ENCODE results near the gene GPR107. TPM values are rescaled to one million over a fixed set of nuclear protein-coding genes. Genes with fewer than 3 reads are reported as not detected.
A peak's percentile ranks its signal among the peaks of the same experiment; 100 is the strongest.
"Not testable (repeated sequence)": the region's sequence is repeated elsewhere in the genome, so short reads cannot be mapped to it uniquely, and the experiment has no call there.

Gene GPR107
- 45.1 and 62.4 TPM in 2 replicates for polyA plus RNA-seq (2011; rRNA removed)
- polyA plus RNA-seq (2012; cell fraction: cytosol; rRNA removed) = 10.7 and 13.8 TPM in 2 replicates
- 13.7 and 18.7 TPM in 2 replicates for polyA plus RNA-seq (2012; cell fraction: nucleus; rRNA removed)
- polyA plus RNA-seq (2017; fragmentation: RNase III; extraction: RNeasy Plus Mini Kit Qiagen cat#74134 plus additional on column Dnase treatment) = 28.1 to 30.1 TPM (median 28.2 TPM) in 3 replicates
- polyA minus RNA-seq (2011; rRNA and poly(A)+ RNA removed) = 29.6 and 51.4 TPM in 2 replicates

GRCh38 chr9:130053504-130054324 is at the start of gene GPR107:
Gene GPR107, plus strand, starts transcription at chr9:130053906. Its CDS starts 27 bp downstream, at chr9:130053933.
- no peaks in the 10 kb centered on the region for H3K9me3 ChIP-seq
- peak within 1 kb of the TSS; percentile 100 for H3K4me2 ChIP-seq
- ATAC-seq (peak; percentile 98 to 99), DNase-seq (ENCODE audit: low read depth in 1 of 2, low spot score in 1 of 2) (peak; percentile 67 to 92), FAIRE-seq (no peak)
- ChIA-PET CTCF (interaction anchor here (1.5 to 2.1 kb wide), 2 partner anchors 9 to 167 kb away, joined by 3 to 6 read pairs; no protein-coding TSS in a partner anchor), POLR2A (interaction anchor here (1.2 to 2.1 kb wide), 3 partner anchors 10 to 166 kb away, joined by 4 to 28 read pairs (median 4); partner anchors contain the start of gene FNBP1)
- TF ChIP-seq JUNB (IDR thresholded peaks at IDR 0.05) = no peak
- peak; percentile 73 for TF ChIP-seq KDM5A (IDR thresholded peaks at IDR 0.05)
- no peak for TF ChIP-seq TFCP2L1 (CRISPR knock-in tag; IDR thresholded peaks at IDR 0.05)
- TF ChIP-seq MAZ (IDR thresholded peaks at IDR 0.05; ENCODE audit: borderline replicate concordance, low read depth, low read length) = no peak
- peak; percentile 83 for TF ChIP-seq POLR2A (IDR thresholded peaks at IDR 0.05; ENCODE audit: low read length)
- 0 out of 2 replicates have a peak, but pooled peaks have one; percentile 44 for TF ChIP-seq PBX3 (IDR thresholded peaks at IDR 0.05)
- TF ChIP-seq, protein P1, sequence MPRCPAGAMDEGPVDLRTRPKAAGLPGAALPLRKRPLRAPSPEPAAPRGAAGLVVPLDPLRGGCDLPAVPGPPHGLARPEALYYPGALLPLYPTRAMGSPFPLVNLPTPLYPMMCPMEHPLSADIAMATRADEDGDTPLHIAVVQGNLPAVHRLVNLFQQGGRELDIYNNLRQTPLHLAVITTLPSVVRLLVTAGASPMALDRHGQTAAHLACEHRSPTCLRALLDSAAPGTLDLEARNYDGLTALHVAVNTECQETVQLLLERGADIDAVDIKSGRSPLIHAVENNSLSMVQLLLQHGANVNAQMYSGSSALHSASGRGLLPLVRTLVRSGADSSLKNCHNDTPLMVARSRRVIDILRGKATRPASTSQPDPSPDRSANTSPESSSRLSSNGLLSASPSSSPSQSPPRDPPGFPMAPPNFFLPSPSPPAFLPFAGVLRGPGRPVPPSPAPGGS (IDR thresholded peaks at IDR 0.05) = peak; percentile 83; the same call in 2 of the 3 replicates
- no peak for TF ChIP-seq FOXS1 (CRISPR knock-in tag; IDR thresholded peaks at IDR 0.05)
- TF ChIP-seq EHF (CRISPR knock-in tag; IDR thresholded peaks at IDR 0.05) = no peak
- peak; percentile 58 to 90; a peak in 4 of 5 replicates for TF ChIP-seq JUN (IDR thresholded peaks at IDR 0.05)
- no peak for TF ChIP-seq USF2 (IDR thresholded peaks at IDR 0.05)
- TF ChIP-seq TP53 (CRISPR knock-in tag; IDR thresholded peaks at IDR 0.05) = no peak
- TF ChIP-seq, protein P2, sequence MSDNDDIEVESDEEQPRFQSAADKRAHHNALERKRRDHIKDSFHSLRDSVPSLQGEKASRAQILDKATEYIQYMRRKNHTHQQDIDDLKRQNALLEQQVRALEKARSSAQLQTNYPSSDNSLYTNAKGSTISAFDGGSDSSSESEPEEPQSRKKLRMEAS (IDR thresholded peaks at IDR 0.05) = 0 out of 2 replicates have a peak, but pooled peaks have one; percentile 14
- peak; percentile 82 for TF ChIP-seq PHF8 (IDR thresholded peaks at IDR 0.05; ENCODE audit: borderline replicate concordance, low read depth)
- peak within 1 kb of the TSS; percentile 92 to 97 for H3K27ac ChIP-seq
- peaks cover 17% of the 10 kb centered on the region for H3K4me1 ChIP-seq
- 2% methylated on average over 33 of the region's 64 CpGs for WGBS (ENCODE audit: missing lambda C conversion rate)
- H3K4me3 ChIP-seq = peak within 1 kb of the TSS; percentile 67

- Histone ChIP-seq H3K9me3 (no peaks in the 10 kb centered on the region), H3K4me3 (no peak overlapping the region), H3K4me1 (no peaks in the 10 kb centered on the region), H3K27ac (no peak overlapping the region), H3K4me2 (no peak overlapping the region)
- FAIRE-seq (no peak), ATAC-seq (no peak), DNase-seq (ENCODE audit: low read depth in 1 of 2, low spot score in 1 of 2) (no peak)
- 96% methylated on average over 8 of the region's 8 CpGs for WGBS (ENCODE audit: missing lambda C conversion rate)
- ChIA-PET CTCF (no interaction called here), POLR2A (no interaction called here)
- no peak for TF ChIP-seq HOXB13 (CRISPR knock-in tag; IDR thresholded peaks at IDR 0.05; ENCODE audit: low read depth)
- TF ChIP-seq, protein P3, sequence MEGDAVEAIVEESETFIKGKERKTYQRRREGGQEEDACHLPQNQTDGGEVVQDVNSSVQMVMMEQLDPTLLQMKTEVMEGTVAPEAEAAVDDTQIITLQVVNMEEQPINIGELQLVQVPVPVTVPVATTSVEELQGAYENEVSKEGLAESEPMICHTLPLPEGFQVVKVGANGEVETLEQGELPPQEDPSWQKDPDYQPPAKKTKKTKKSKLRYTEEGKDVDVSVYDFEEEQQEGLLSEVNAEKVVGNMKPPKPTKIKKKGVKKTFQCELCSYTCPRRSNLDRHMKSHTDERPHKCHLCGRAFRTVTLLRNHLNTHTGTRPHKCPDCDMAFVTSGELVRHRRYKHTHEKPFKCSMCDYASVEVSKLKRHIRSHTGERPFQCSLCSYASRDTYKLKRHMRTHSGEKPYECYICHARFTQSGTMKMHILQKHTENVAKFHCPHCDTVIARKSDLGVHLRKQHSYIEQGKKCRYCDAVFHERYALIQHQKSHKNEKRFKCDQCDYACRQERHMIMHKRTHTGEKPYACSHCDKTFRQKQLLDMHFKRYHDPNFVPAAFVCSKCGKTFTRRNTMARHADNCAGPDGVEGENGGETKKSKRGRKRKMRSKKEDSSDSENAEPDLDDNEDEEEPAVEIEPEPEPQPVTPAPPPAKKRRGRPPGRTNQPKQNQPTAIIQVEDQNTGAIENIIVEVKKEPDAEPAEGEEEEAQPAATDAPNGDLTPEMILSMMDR (IDR thresholded peaks at IDR 0.05) = no peak
- no peak for TF ChIP-seq MYC (IDR thresholded peaks at IDR 0.05; ENCODE audit: borderline replicate concordance, low read length)
- TF ChIP-seq CHD4 (IDR thresholded peaks at IDR 0.05; ENCODE audit: borderline replicate concordance) = no peak
- no peak for TF ChIP-seq FOSL2 (IDR thresholded peaks at IDR 0.05)
- TF ChIP-seq FOSL2 (CRISPR knock-in tag; IDR thresholded peaks at IDR 0.05) = no peak
- no peak for TF ChIP-seq CBX2 (IDR thresholded peaks at IDR 0.05; ENCODE audit: borderline replicate concordance, low read depth)
- no peak for TF ChIP-seq MAFK (IDR thresholded peaks at IDR 0.05; ENCODE audit: partially characterized antibody)
- TF ChIP-seq CHD2 (IDR thresholded peaks at IDR 0.05; ENCODE audit: low read length, partially characterized antibody) = no peak
- no peak for TF ChIP-seq JUNB (IDR thresholded peaks at IDR 0.05)
- no peak for TF ChIP-seq PHF8 (IDR thresholded peaks at IDR 0.05; ENCODE audit: borderline replicate concordance, low read depth)
- no peak for TF ChIP-seq KDM5A (IDR thresholded peaks at IDR 0.05)
- TF ChIP-seq HOXA7 (CRISPR knock-in tag; IDR thresholded peaks at IDR 0.05) = no peak
These were observed 49.7 kb upstream of the GPR107 start for GRCh38 chr9:130003943-130004552.

GRCh38 chr9:130006952-130007351 is 46.8 kb upstream of the GPR107 start:
- POLR2A ChIA-PET = interaction anchor here (0.7 kb wide), 1 partner anchor 76 kb away, joined by 3 read pairs; no protein-coding TSS in a partner anchor
- not testable (repeated sequence) for DNase-seq (ENCODE audit: low read depth in 1 of 2, low spot score in 1 of 2); FAIRE-seq; H3K9me3 ChIP-seq; H3K4me1 ChIP-seq; H3K4me2 ChIP-seq; H3K27ac ChIP-seq; ATAC-seq; H3K4me3 ChIP-seq
- WGBS (ENCODE audit: missing lambda C conversion rate) = 96% methylated on average over 6 of the region's 6 CpGs
- CTCF ChIA-PET = interaction anchor here (0.6 kb wide), 1 partner anchor 229 kb away, joined by 3 read pairs; no protein-coding TSS in a partner anchor

All from A549 (cell line).